Endothelial cell (in vitro differentiated cells): Measurements from ENCODE around the gene PRR22. TPM values are rescaled to one million over a fixed set of nuclear protein-coding genes. Genes with fewer than 3 reads are reported as not detected.

ENCODE experiments used
- DNase-seq: peaks from one replicate; pipeline ENCODE4 v3.0.0; 2021; ENCODE audit warnings: low spot score
- H3K27ac Mint-ChIP-seq: one replicate; pipeline ENCODE4 v1.8.0; 2021; ENCODE audit warnings: mixed read lengths, inconsistent platforms; ENCODE audit not compliant: unreplicated experiment
- H3K27me3 Mint-ChIP-seq: one replicate; pipeline ENCODE4 v1.8.0; 2021; ENCODE audit warnings: mild to moderate bottlenecking, moderate library complexity, mixed read lengths, inconsistent platforms; ENCODE audit not compliant: unreplicated experiment
- H3K36me3 Mint-ChIP-seq: one replicate; pipeline ENCODE4 v1.8.0; 2021; ENCODE audit warnings: mild to moderate bottlenecking, low read depth, mixed read lengths, inconsistent platforms; ENCODE audit not compliant: unreplicated experiment
- H3K4me1 Mint-ChIP-seq: one replicate; pipeline ENCODE4 v1.8.0; 2021; ENCODE audit warnings: mild to moderate bottlenecking, mixed read lengths, inconsistent platforms; ENCODE audit not compliant: unreplicated experiment
- H3K4me3 Mint-ChIP-seq: one replicate; pipeline ENCODE4 v1.8.0; 2021; ENCODE audit warnings: mild to moderate bottlenecking, mixed read lengths, inconsistent platforms; ENCODE audit not compliant: unreplicated experiment
- H3K9me3 Mint-ChIP-seq: one replicate; pipeline ENCODE4 v1.8.0; 2021; ENCODE audit warnings: mixed read lengths, inconsistent platforms; ENCODE audit not compliant: unreplicated experiment
- total RNA-seq: library from RNA; stranded (reverse); fragmentation: NEBNext Ultra II Directional; extraction: Animal tissue kit (Norgen Biotek cat#: 25700); gene quantifications from one replicate; pipeline ENCODE4 v1.2.1, GENCODE V29; 2021; ENCODE audit not compliant: unreplicated experiment
- TF ChIP-seq, protein P1 (sequence below): fragments of 200-600 bp; sonication (generic); IDR thresholded peaks from one replicate; pipeline ENCODE4 v1.5.0; 2021; ENCODE audit warnings: antibody characterized with exemption; ENCODE audit not compliant: unreplicated experiment

PRR22 gene
- total RNA-seq, 1 donor from 2014 or later = 2.2 TPM

DNA sequence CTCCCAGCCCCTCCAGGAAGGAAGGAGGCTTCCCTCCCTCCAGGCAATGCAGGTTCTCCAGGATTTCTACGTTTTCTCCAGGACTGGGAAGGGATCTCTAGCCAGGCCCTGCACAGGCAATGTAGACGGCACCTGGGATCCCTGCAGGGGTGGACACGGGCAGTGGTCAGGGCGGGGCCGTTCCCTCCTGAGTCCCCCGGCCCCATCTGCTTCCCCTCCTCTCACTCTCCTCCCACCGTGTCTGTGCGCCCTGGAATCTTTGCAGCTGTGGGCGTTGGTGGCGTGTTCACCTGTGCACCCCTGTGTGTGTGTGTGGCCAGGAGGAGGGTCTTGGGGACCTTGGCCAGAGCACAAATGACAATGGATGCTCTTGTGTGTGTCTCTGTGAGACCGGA, 30.3 kb upstream of the PRR22 start:
- Mint-ChIP-seq H3K27ac (no peak overlapping the region), H3K27me3 (peaks cover 8% of the 10 kb centered on the region), H3K4me1 (peaks cover 3% of the 10 kb centered on the region), H3K9me3 (no peaks in the 10 kb centered on the region), H3K4me3 (no peak overlapping the region), H3K36me3 (no peaks in the 10 kb centered on the region)
- no peak for DNase-seq
- TF ChIP-seq, protein P1, sequence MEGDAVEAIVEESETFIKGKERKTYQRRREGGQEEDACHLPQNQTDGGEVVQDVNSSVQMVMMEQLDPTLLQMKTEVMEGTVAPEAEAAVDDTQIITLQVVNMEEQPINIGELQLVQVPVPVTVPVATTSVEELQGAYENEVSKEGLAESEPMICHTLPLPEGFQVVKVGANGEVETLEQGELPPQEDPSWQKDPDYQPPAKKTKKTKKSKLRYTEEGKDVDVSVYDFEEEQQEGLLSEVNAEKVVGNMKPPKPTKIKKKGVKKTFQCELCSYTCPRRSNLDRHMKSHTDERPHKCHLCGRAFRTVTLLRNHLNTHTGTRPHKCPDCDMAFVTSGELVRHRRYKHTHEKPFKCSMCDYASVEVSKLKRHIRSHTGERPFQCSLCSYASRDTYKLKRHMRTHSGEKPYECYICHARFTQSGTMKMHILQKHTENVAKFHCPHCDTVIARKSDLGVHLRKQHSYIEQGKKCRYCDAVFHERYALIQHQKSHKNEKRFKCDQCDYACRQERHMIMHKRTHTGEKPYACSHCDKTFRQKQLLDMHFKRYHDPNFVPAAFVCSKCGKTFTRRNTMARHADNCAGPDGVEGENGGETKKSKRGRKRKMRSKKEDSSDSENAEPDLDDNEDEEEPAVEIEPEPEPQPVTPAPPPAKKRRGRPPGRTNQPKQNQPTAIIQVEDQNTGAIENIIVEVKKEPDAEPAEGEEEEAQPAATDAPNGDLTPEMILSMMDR = no peak

DNA sequence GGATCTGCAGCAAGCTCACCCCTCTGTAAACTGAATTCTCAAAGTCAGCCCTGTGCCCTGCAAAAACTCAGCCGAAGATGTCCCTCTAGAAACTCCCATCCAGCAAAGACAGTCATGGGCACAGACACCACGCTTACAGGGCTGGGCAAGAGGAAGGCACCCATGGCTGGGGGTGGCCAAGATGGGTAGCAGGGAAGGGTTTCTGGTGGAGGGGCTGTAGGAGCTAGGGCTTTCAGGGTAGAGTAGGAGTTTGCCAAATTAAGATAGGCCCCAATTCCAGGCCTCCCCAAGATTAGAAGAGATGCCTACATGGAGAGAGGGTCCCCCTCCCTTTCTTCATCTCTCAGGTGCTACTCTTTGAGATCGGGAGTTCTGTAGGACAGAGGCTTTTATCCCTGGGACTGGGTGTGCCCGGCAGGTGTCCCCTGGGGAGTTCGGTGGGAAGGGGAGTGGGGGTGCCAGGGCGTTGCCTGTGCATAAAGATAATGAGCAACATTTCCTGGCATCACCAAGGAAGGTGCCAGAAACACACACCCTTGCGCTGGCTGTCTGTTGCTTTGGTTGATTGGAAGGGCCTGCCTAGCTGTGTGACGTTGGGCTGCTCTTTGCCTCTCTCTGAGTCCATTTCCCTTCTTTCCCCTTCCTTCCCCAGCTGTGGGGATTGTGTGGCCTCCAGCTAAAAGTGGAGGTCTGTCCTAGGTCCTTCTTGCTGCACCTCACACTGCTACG, 29.7 kb upstream of the PRR22 start:
- Mint-ChIP-seq H3K27me3 (peaks cover 8% of the 10 kb centered on the region), H3K27ac (peak overlapping the region; percentile 20), H3K4me3 (no peak overlapping the region), H3K9me3 (no peaks in the 10 kb centered on the region), H3K36me3 (no peaks in the 10 kb centered on the region), H3K4me1 (peaks cover 3% of the 10 kb centered on the region)
- TF ChIP-seq, protein P1 = no peak
- DNase-seq = no peak

GRCh38 chr19:5811117-5811516, 26.6 kb upstream of the PRR22 start:
- Mint-ChIP-seq H3K27ac (no peak overlapping the region), H3K27me3 (peaks cover 10% of the 10 kb centered on the region), H3K4me1 (no peaks in the 10 kb centered on the region), H3K9me3 (no peaks in the 10 kb centered on the region), H3K4me3 (no peak overlapping the region), H3K36me3 (peaks cover 7% of the 10 kb centered on the region)
- no peak for DNase-seq
- TF ChIP-seq, protein P1 = no peak

DNA sequence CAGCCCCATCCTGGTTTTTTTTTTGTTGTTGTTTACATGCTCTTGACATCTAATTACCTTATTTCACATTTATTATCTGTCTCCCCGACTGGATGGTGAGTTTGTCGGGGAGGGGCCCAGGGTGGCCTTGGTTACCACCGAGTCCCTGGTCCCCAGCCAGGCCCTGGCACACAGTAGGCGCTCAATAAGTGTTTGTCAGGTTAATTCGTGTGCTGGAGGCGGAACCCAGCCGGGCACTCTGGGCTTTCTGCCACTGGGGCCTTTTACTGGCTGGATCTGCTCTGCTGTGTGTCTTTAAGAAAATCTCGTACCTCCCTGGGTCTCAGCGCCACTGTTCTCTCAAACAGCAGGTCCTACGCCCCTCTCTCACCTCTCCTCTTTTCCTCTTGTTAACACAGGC, 24.9 kb upstream of the PRR22 start:
- TF ChIP-seq, protein P1 = no peak
- Mint-ChIP-seq H3K4me1 (no peaks in the 10 kb centered on the region), H3K9me3 (no peaks in the 10 kb centered on the region), H3K27me3 (peaks cover 8% of the 10 kb centered on the region), H3K27ac (no peak overlapping the region), H3K36me3 (peaks cover 7% of the 10 kb centered on the region), H3K4me3 (no peak overlapping the region)
- DNase-seq = no peak

- TF ChIP-seq, protein P1 = no peak
- peaks cover 7% of the 10 kb centered on the region for H3K36me3 Mint-ChIP-seq
These were observed 24.5 kb upstream of the PRR22 start for GRCh38 chr19:5809053-5809452.

More at GRCh38 chr19:5809053-5809452, 24.5 kb upstream of the PRR22 start:
- H3K27ac Mint-ChIP-seq = no peak overlapping the region
- H3K4me3 Mint-ChIP-seq = no peak overlapping the region
- peaks cover 12% of the 10 kb centered on the region for H3K27me3 Mint-ChIP-seq
- no peaks in the 10 kb centered on the region for H3K9me3 Mint-ChIP-seq
- no peaks in the 10 kb centered on the region for H3K4me1 Mint-ChIP-seq
- no peak for DNase-seq
